SK-N-SH (cell line): ENCODE results near the gene DEAF1.

ENCODE experiments used
- CTCF ChIP-seq: fragments of 200-600 bp; sonication (generic); IDR thresholded peaks from 2 replicates; pipeline ENCODE4 v1.6.1; 2017; ENCODE audit warnings: antibody characterized with exemption, mild to moderate bottlenecking, moderate library complexity
- ELF1 ChIP-seq: IDR thresholded peaks from 2 replicates; pipeline ENCODE4 v1.4.0; 2012
- EP300 ChIP-seq, 2 experiments: IDR thresholded peaks; 2 replicates each; pipeline versions ENCODE4 v1.4.0 to v1.6.1; 2012; ENCODE audit warnings: borderline replicate concordance in 1 of 2, low read depth in 1 of 2, low read length in 1 of 2
- RXRA ChIP-seq: IDR thresholded peaks from 2 replicates; pipeline ENCODE4 v1.4.0; 2012; ENCODE audit warnings: low read depth, mild to moderate bottlenecking, borderline replicate concordance
- YY1 ChIP-seq: IDR thresholded peaks from 2 replicates; pipeline ENCODE4 v1.4.0; 2012; ENCODE audit warnings: low read depth, mild to moderate bottlenecking
- ZBTB33 ChIP-seq: IDR thresholded peaks from 2 replicates; pipeline ENCODE4 v1.4.0; 2012; ENCODE audit warnings: low read depth, borderline replicate concordance

GRCh38 chr11:688681-689080, 6.3 kb downstream of the DEAF1 start:
- no peak for TF ChIP-seq CTCF
- TF ChIP-seq EP300 (IDR thresholded peaks at IDR 0.05; ENCODE audit: borderline replicate concordance in 1 of 2, low read depth in 1 of 2, low read length in 1 of 2): no peak
- no peak for TF ChIP-seq ZBTB33
- no peak for TF ChIP-seq ELF1
- no peak for TF ChIP-seq RXRA
- no peak for TF ChIP-seq YY1
